HG02938 (cell line): Measurements from ENCODE around the gene CASP9.

Experiments
- ATAC-seq: cut with Tn5 transposase; IDR thresholded peaks from one replicate; pipeline ENCODE4 v1.9.1; 2021; ENCODE audit warnings: mild to moderate bottlenecking, moderate library complexity; ENCODE audit not compliant: unreplicated experiment

Gene CASP9

GRCh38 chr1:15524021-15524282, at the start of gene CASP9:
CASP9 (minus strand) TSS chr1:15524215; CDS start chr1:15524200, 15 bp downstream.
- ATAC-seq, result no peak

- ATAC-seq, result no peak
Observed at GRCh38 chr1:15573477-15573876, 49.5 kb upstream of the CASP9 start.

- ATAC-seq, result no peak
Observed at GRCh38 chr1:15571266-15571665, 47.3 kb upstream of the CASP9 start.

DNA sequence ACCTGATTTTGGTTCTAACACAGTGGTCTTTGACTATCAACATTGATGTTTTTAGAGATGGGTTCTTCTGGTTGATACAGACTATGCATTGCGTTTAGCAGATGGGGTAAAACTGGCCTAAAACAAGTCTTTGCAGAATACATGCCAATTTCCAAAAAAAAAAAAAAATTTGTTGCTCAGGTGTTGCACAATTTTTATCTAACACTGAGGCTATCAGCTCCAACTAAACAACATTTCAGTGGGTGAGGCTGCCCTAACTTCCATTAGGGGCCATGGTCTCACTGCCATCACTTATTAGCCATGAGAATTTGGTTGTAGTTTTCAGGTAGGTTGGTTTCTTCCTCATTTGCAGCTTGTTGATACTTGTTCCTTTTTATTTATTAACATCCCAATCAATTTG, 46.8 kb upstream of the CASP9 start:
- no peak for ATAC-seq

GRCh38 chr1:15568387-15569073, 44.5 kb upstream of the CASP9 start:
- ATAC-seq, result no peak

DNA sequence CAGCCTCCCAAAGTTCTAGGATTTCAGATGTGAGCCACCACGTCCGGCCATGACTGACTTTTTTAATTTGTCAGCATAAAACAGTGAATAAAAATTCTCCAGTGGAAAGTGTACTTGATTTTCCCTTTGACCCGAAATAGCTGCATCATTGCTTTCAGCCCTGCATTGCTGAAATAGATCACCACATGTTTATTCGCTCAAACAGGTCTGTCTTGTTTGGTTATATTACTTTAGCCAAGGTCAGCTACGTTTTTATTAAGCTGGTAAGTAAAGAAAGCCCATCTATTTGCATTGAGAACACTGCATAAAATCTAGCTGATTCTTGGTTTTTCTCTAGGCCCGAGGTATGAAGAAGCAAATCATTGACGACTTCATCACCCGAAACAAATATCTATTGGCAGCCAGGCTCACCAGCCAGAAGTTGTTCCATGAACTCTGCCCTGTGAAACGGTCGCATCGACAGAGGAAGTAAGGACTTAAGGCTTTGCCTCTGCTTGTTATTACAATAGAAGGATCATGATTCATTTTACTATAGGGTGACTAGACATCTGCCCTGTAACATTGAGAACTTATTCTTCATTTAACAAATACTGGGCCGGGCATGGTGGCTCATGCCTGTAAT, 35.3 kb upstream of the CASP9 start:
- ATAC-seq, result no peak

GRCh38 chr1:15558516-15558915, 34.5 kb upstream of the CASP9 start:
- no peak for ATAC-seq

- no peak for ATAC-seq
Observed at GRCh38 chr1:15557594-15557993, 33.6 kb upstream of the CASP9 start.

GRCh38 chr1:15557008-15557407, 33.0 kb upstream of the CASP9 start:
- ATAC-seq, result no peak

GRCh38 chr1:15550573-15550972, 26.6 kb upstream of the CASP9 start:
- ATAC-seq, result no peak

DNA sequence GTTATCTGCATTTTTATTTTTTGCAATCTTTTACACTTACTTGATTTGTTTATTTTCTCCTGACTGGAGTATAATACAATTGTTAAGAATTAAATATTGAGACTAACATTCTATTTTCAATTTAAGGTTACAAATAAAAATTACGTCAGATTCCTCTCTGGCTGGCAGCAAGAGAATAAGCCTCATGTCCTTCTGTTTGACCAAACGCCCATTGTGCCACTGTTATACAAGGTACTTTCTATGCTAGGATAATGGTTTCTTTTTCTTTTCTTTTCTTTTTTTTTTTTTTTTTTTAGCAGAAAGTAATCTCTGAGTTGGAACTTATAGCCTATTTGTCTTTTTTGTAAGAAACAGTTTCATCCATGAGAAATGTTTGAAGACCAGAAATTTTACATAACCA, 22.6 kb upstream of the CASP9 start:
- no peak for ATAC-seq

- no peak for ATAC-seq
Observed at GRCh38 chr1:15543589-15544568, 19.9 kb upstream of the CASP9 start.

GRCh38 chr1:15543251-15543588, 19.2 kb upstream of the CASP9 start:
- no peak for ATAC-seq

DNA sequence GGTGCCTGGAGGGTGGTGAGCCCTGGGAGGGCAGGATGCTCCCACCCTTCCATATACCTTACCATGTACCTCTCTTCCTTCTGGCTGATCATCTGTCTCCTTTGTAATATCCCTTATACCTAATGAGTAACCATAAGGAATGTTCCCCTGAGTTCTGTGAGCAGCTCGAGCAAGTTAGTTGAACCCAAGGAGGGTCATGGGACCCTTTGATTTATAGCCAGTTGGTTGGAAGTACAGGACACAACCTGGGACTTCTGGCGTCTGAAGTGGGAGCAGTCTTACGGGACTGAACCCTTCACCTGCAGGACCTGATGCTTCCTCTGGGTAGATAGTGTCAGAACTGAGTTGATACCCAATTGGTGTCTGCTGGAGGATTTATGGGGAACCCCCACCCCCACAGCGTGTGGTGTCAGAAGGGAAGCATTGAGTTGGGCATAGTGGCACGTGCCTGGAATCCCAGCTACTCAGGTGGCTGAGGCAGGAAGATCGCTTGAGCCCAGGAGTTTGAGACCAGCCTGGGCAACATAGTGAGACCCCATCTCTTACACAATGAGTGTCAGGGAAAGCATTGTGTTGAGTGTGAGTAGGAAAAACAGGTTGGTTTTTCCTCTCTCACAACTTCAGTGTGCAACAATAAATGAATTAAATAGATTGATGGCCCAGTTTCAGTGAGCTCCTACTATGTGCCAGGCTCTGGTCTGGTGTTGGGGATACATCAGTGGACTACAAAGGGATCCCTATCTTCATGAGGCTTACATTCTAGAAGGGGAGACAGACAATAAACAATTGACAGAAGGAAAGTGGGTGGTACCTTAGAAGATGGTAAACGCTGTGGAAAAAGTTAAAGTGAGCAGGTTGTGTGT, 18.6 kb upstream of the CASP9 start:
- no peak for ATAC-seq

DNA sequence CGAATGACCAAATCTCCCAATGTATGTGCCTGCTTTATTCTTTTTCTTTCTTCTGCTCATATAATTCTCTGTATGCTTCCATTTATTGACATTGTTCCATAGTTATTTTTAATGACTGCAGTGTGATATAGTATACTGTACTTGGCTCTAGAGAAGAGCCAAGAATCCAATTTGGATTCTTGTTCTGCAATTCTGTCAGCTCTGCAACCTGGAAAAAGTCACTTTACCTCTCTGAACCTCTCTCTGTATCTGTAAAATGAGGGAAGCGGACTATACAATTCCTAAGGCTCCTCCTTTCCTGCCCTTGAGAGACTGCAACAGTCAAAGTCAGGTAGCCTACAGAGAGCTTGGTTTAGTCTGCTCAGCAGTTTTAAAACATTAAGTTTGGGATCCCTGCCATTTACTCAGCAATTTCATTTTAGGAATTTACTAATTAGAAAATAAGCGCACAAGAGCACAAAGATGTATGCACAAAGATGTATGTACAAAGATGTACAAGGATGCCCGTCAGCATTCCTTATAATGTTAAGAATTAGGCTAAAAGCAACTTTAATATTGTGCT, 17.3 kb upstream of the CASP9 start:
- no peak for ATAC-seq

DNA sequence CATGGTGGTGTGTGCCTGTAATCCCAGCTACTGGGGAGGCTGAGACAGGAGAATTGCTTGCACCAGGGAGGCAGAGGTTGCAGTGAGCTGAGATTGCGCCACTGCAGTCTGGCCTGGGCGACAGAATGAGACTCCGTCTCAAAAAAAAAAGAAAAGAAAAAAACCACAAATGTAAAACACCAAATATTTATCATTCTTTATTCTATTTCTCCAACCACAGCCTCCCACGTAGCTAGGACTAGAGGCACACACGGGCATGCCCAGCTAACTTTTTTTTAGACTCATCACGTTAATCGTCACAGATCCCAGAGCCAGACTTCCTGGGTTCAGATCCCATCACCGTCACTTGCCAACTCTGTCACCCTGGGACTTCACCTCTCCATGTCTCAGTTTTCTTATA, 16.2 kb upstream of the CASP9 start:
- no peak for ATAC-seq

GRCh38 chr1:15538771-15539170, 14.8 kb upstream of the CASP9 start:
- ATAC-seq, result no peak

DNA sequence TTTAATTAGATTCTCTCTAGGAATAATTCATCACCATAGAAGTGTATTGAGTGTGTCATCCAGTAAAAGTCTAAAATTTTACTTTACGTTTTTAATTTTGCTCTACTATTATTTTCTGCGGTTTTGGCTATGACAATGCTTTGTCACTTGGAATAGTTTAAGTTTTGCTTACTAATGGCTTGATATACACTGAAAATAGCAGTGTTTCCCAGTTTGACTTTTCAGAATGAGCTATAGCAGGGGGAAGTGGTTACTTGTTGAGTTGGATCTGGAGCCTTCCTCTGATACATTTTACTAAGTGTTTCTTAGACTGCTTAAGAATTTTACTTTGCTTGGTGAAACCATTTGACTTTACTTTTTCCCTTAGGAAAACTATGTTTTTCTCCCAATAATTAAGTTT, 7.7 kb upstream of the CASP9 start:
- no peak for ATAC-seq

- no peak for ATAC-seq
Observed at GRCh38 chr1:15531003-15531402, 7.0 kb upstream of the CASP9 start.

- ATAC-seq, result peak; percentile 61
Observed at GRCh38 chr1:15526490-15527339, 2.7 kb upstream of the CASP9 start, which contains the start of gene DNAJC16. DNAJC16 (plus strand) TSS chr1:15526848; CDS start chr1:15529106, 2,258 bp downstream.
